ENCODE data around the gene SLC25A42.

The SLC25A42 gene

GRCh38 chr19:19077103-19077502 lies 13.3 kb downstream of the SLC25A42 start:
- Histone ChIP-seq H3K4me3 (ENCODE audit: insufficient read depth in 1 of 2, low read depth in 1 of 2, low read length in 2 of 2) (no peak overlapping the region), H3K9ac (ENCODE audit: low read length) (no peak overlapping the region), H2AK5ac (ENCODE audit: low read length, severe bottlenecking) (no peak overlapping the region), H3K79me1 (replicated peaks; ENCODE audit: low read length, poor library complexity, severe bottlenecking) (peaks cover 16% of the 10 kb centered on the region), H3K23ac (ENCODE audit: low read length in 2 of 2) (no peak overlapping the region), H3K27ac (ENCODE audit: low read length, poor library complexity, severe bottlenecking) (no peak overlapping the region), H3K9me3 (ENCODE audit: control insufficient read depth, low read length) (no peaks in the 10 kb centered on the region), H2BK120ac (ENCODE audit: low read depth, low read length) (no peak overlapping the region), H2BK15ac (ENCODE audit: low read depth, poor library complexity, severe bottlenecking) (no peak overlapping the region), H3K18ac (ENCODE audit: low read depth in 1 of 2, low read length in 2 of 2) (no peak overlapping the region), H3K14ac (ENCODE audit: low read length in 2 of 2) (no peak overlapping the region), H3K4ac (ENCODE audit: low read depth in 1 of 2, low read length in 2 of 2) (no peak overlapping the region), H4K91ac (ENCODE audit: low read length) (no peak overlapping the region), H2BK5ac (ENCODE audit: low read depth, low read length, poor library complexity, severe bottlenecking) (no peak overlapping the region), H3K27me3 (ENCODE audit: control insufficient read depth in 1 of 2, insufficient read depth in 1 of 2, low read length in 2 of 2) (no peaks in the 10 kb centered on the region), H3K4me2 (ENCODE audit: low read length, poor library complexity, severe bottlenecking) (no peak overlapping the region), H3K4me1 (ENCODE audit: control insufficient read depth, insufficient read depth, low read depth, low read length) (no peaks in the 10 kb centered on the region), H2BK12ac (ENCODE audit: low read length in 2 of 2) (no peak overlapping the region), H2AFZ (ENCODE audit: low read depth, low read length) (no peak overlapping the region), H4K8ac (ENCODE audit: low read length) (no peak overlapping the region), H3K36me3 (ENCODE audit: control insufficient read depth in 1 of 2, insufficient read depth in 2 of 2, low read depth in 1 of 2, low read length in 2 of 2) (peaks cover 0 to 5% of the 10 kb centered on the region in 2 experiments)
- no peak for DNase-seq
- WGBS, result 97% methylated on average over 6 of the region's 7 CpGs

GRCh38 chr19:19078801-19079200 lies 15.0 kb downstream of the SLC25A42 start:
- H2BK5ac ChIP-seq (ENCODE audit: low read depth, low read length, poor library complexity, severe bottlenecking), result no peak overlapping the region
- H3K18ac ChIP-seq (ENCODE audit: low read depth in 1 of 2, low read length in 2 of 2), result no peak overlapping the region
- H4K8ac ChIP-seq (ENCODE audit: low read length), result no peak overlapping the region
- no peak overlapping the region for H2BK120ac ChIP-seq (ENCODE audit: low read depth, low read length)
- DNase-seq, result no peak
- peaks cover 17% of the 10 kb centered on the region for H3K79me1 ChIP-seq (replicated peaks; ENCODE audit: low read length, poor library complexity, severe bottlenecking)
- no peaks in the 10 kb centered on the region for H3K27me3 ChIP-seq (ENCODE audit: control insufficient read depth in 1 of 2, insufficient read depth in 1 of 2, low read length in 2 of 2)
- no peak overlapping the region for H2BK12ac ChIP-seq (ENCODE audit: low read length in 2 of 2)
- H3K4me1 ChIP-seq (ENCODE audit: control insufficient read depth, insufficient read depth, low read depth, low read length), result no peaks in the 10 kb centered on the region
- H3K36me3 ChIP-seq (ENCODE audit: control insufficient read depth in 1 of 2, insufficient read depth in 2 of 2, low read depth in 1 of 2, low read length in 2 of 2), result peaks cover 0 to 12% of the 10 kb centered on the region in 2 experiments
- H4K91ac ChIP-seq (ENCODE audit: low read length), result no peak overlapping the region
- H3K23ac ChIP-seq (ENCODE audit: low read length in 2 of 2), result no peak overlapping the region
- H3K4me2 ChIP-seq (ENCODE audit: low read length, poor library complexity, severe bottlenecking), result no peak overlapping the region
- no peaks in the 10 kb centered on the region for H3K9me3 ChIP-seq (ENCODE audit: control insufficient read depth, low read length)
- no peak overlapping the region for H3K4ac ChIP-seq (ENCODE audit: low read depth in 1 of 2, low read length in 2 of 2)
- no peak overlapping the region for H3K4me3 ChIP-seq (ENCODE audit: insufficient read depth in 1 of 2, low read depth in 1 of 2, low read length in 2 of 2)
- H2AFZ ChIP-seq (ENCODE audit: low read depth, low read length), result no peak overlapping the region
- no peak overlapping the region for H3K9ac ChIP-seq (ENCODE audit: low read length)
- no peak overlapping the region for H2BK15ac ChIP-seq (ENCODE audit: low read depth, poor library complexity, severe bottlenecking)
- no peak overlapping the region for H3K14ac ChIP-seq (ENCODE audit: low read length in 2 of 2)
- H3K27ac ChIP-seq (ENCODE audit: low read length, poor library complexity, severe bottlenecking), result no peak overlapping the region
- H2AK5ac ChIP-seq (ENCODE audit: low read length, severe bottlenecking), result no peak overlapping the region
- 100% methylated on average over 3 of the region's 6 CpGs for WGBS

DNA sequence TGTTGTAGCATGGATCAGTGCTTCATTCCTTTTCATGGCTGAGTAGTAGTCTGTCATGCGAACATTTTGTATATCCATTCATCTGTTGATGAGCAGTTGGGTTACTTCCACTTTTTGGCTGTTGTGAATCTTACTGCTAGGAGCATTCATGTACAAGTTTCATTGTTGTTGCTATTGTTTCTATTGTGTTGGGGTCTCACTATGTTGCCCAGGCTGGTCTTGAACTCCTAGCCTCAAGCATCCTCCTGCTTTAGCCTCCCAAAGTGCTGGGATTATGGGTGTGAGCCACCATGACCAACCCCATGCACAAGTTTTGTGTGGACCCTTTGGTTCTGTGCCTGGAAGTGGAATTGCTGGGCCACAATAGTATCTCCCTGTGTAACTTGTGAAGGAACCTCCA lies 15.8 kb downstream of the SLC25A42 start:
- H3K23ac ChIP-seq (ENCODE audit: low read length in 2 of 2), result no peak overlapping the region
- H3K14ac ChIP-seq (ENCODE audit: low read length in 2 of 2), result no peak overlapping the region

DNA sequence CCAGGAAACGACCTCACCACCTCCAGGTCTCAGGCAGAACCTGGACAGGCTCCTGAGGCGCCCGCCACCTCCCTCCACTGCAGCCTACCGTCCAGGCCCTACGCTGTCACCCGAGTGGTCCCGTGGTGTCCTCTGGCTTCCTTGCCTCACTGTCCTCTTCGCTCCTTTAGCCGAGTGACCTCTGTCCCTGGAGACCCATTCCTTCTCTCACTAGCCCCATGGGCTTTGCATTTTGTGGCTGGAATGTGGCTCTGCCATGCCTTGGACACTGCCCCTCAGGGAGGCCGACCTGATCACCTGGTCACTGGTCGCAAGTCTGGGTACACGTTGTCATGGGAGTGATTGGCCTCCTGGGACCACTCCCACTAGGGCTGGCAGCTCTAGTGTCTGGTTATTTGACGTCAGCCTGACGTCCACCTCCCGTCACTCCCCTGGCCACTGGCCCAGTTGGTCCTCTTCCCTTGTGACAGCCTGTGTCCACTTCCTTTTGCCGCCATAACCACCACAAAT lies 17.9 kb downstream of the SLC25A42 start:
- H3K9ac ChIP-seq (ENCODE audit: low read length), result no peak overlapping the region
- H3K9me3 ChIP-seq (ENCODE audit: control insufficient read depth, low read length), result no peaks in the 10 kb centered on the region
- H4K91ac ChIP-seq (ENCODE audit: low read length), result no peak overlapping the region
- H3K4ac ChIP-seq (ENCODE audit: low read depth in 1 of 2, low read length in 2 of 2), result no peak overlapping the region
- peak overlapping the region in 1 of 2 experiments; percentile 31 for H3K4me3 ChIP-seq (ENCODE audit: insufficient read depth in 1 of 2, low read depth in 1 of 2, low read length in 2 of 2)
- H3K4me2 ChIP-seq (ENCODE audit: low read length, poor library complexity, severe bottlenecking), result no peak overlapping the region
- H3K23ac ChIP-seq (ENCODE audit: low read length in 2 of 2), result no peak overlapping the region
- no peak overlapping the region for H3K27ac ChIP-seq (ENCODE audit: low read length, poor library complexity, severe bottlenecking)
- H3K4me1 ChIP-seq (ENCODE audit: control insufficient read depth, insufficient read depth, low read depth, low read length), result no peaks in the 10 kb centered on the region
- no peak overlapping the region for H3K14ac ChIP-seq (ENCODE audit: low read length in 2 of 2)
- no peak overlapping the region for H2AK5ac ChIP-seq (ENCODE audit: low read length, severe bottlenecking)
- no peak overlapping the region for H3K18ac ChIP-seq (ENCODE audit: low read depth in 1 of 2, low read length in 2 of 2)
- no peak overlapping the region for H2AFZ ChIP-seq (ENCODE audit: low read depth, low read length)
- no peak overlapping the region for H4K8ac ChIP-seq (ENCODE audit: low read length)
- no peak overlapping the region for H2BK5ac ChIP-seq (ENCODE audit: low read depth, low read length, poor library complexity, severe bottlenecking)
- H3K79me1 ChIP-seq (replicated peaks; ENCODE audit: low read length, poor library complexity, severe bottlenecking), result peaks cover 18% of the 10 kb centered on the region
- H2BK120ac ChIP-seq (ENCODE audit: low read depth, low read length), result no peak overlapping the region
- whole genome bisulfite sequencing, result 87% methylated on average over 15 of the region's 16 CpGs
- H3K36me3 ChIP-seq (ENCODE audit: control insufficient read depth in 1 of 2, insufficient read depth in 2 of 2, low read depth in 1 of 2, low read length in 2 of 2), result peaks cover 0 to 22% of the 10 kb centered on the region in 2 experiments
- no peak for DNase-seq
- no peaks in the 10 kb centered on the region for H3K27me3 ChIP-seq (ENCODE audit: control insufficient read depth in 1 of 2, insufficient read depth in 1 of 2, low read length in 2 of 2)
- no peak overlapping the region for H2BK15ac ChIP-seq (ENCODE audit: low read depth, poor library complexity, severe bottlenecking)
- no peak overlapping the region for H2BK12ac ChIP-seq (ENCODE audit: low read length in 2 of 2)

More for the DNA sequence above, 15.8 kb downstream of the SLC25A42 start:
- Histone ChIP-seq H3K4ac (ENCODE audit: low read depth in 1 of 2, low read length in 2 of 2) (no peak overlapping the region), H3K27ac (ENCODE audit: low read length, poor library complexity, severe bottlenecking) (no peak overlapping the region), H3K27me3 (ENCODE audit: control insufficient read depth in 1 of 2, insufficient read depth in 1 of 2, low read length in 2 of 2) (no peaks in the 10 kb centered on the region), H2BK12ac (ENCODE audit: low read length in 2 of 2) (no peak overlapping the region), H3K9ac (ENCODE audit: low read length) (no peak overlapping the region), H2BK15ac (ENCODE audit: low read depth, poor library complexity, severe bottlenecking) (no peak overlapping the region), H3K4me1 (ENCODE audit: control insufficient read depth, insufficient read depth, low read depth, low read length) (no peaks in the 10 kb centered on the region), H2BK5ac (ENCODE audit: low read depth, low read length, poor library complexity, severe bottlenecking) (no peak overlapping the region), H3K18ac (ENCODE audit: low read depth in 1 of 2, low read length in 2 of 2) (no peak overlapping the region), H4K91ac (ENCODE audit: low read length) (no peak overlapping the region), H4K8ac (ENCODE audit: low read length) (no peak overlapping the region), H3K79me1 (replicated peaks; ENCODE audit: low read length, poor library complexity, severe bottlenecking) (peaks cover 17% of the 10 kb centered on the region), H3K4me3 (ENCODE audit: insufficient read depth in 1 of 2, low read depth in 1 of 2, low read length in 2 of 2) (no peak overlapping the region), H2BK120ac (ENCODE audit: low read depth, low read length) (no peak overlapping the region), H3K36me3 (ENCODE audit: control insufficient read depth in 1 of 2, insufficient read depth in 2 of 2, low read depth in 1 of 2, low read length in 2 of 2) (peaks cover 0 to 16% of the 10 kb centered on the region in 2 experiments), H3K4me2 (ENCODE audit: low read length, poor library complexity, severe bottlenecking) (no peak overlapping the region), H2AK5ac (ENCODE audit: low read length, severe bottlenecking) (no peak overlapping the region), H2AFZ (ENCODE audit: low read depth, low read length) (no peak overlapping the region), H3K9me3 (ENCODE audit: control insufficient read depth, low read length) (no peaks in the 10 kb centered on the region)
- WGBS, result 100% methylated on average over 1 of the region's 1 CpG
- no peak for DNase-seq

Data from mesenchymal stem cell (in vitro differentiated cells and primary cell).